HK-2 (cell line): ENCODE measurements around the gene GRB2.
"Not testable (repeated sequence)": the region's sequence is repeated elsewhere in the genome, so short reads cannot be mapped to it uniquely, and the experiment has no call there.

ENCODE experiments used
- DNase-seq: peaks from one replicate; pipeline ENCODE4 v3.0.0-alpha.2; 2018; ENCODE audit not compliant: unreplicated experiment

The GRB2 gene

DNA sequence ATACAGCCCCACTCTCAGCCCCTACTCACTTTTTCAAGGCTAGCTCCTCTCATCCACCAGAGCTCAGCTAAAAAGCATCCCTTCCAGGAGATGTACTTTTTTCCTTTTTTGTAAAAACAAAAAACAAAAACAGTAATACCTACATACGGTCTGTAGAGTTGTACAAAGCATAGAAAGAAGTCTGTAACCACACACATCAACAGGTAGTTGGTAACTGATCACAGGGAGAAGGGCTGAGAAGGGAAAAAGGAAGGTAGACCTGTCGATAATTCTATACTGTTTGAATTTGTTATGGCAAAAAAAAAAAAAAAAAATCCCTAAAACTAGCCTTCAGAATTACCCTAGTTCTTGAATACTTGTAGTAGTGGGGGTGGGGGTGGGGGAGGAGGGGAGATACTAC, 117.1 kb downstream of the GRB2 start:
- DNase-seq = no peak

DNA sequence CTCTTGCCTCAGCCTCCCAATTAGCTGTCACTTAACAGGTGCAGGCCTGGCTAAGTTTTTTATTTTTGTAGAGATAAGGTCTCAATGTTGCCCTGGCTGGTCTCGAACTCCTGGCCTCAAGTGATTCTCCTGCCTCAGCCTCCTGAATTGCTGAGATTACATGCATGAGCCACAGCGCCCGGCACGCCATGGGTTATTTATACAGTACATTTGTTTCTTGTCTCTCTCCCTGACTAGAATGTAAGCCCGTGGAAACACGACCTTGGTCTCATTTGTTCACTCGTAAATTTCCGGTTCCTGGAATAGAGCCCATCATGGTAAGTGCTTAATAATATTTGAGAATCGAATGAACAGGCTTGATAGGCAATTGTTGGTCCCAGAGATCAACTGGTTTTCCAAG, 118.3 kb downstream of the GRB2 start:
- no peak for DNase-seq

DNA sequence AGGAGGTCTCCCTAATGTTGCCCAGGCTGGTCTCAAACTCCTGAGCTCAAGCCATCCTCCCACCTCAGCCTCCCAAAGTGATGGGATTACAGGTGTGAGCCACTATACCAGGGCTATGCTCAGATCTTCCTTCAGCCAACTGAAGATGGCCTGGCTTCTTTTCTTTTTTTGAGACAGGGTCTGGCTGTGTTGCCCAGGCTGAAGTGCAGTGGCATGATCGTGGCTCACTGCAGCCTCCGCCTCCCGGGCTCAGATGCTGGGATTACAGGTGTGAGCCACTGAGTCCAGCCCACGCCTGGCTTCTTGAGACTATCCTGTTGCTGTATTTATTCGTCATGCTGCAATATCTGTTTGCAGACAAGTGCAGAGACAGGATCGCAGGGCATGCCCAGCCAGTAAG, 120.4 kb downstream of the GRB2 start:
- DNase-seq = no peak

DNA sequence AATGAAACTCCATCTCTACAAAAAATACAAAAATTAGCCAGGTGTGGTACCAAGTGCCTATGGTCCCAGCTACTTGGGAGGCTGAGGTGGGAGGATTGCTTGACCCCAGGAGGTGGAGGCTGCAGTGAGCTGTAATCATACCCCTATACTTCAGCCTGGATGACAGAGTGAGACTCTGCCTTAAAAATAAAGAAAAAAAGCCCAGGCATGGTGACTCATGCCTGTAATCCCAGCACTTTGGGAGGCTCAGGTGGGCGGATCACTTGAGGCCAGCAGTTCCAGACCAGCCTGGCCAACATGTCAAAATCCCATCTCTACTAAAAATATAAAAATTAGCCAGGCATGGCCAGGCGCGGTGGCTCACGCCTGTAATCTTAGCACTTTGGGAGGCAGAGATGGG, 125.3 kb downstream of the GRB2 start:
- not testable (repeated sequence) for DNase-seq

DNA sequence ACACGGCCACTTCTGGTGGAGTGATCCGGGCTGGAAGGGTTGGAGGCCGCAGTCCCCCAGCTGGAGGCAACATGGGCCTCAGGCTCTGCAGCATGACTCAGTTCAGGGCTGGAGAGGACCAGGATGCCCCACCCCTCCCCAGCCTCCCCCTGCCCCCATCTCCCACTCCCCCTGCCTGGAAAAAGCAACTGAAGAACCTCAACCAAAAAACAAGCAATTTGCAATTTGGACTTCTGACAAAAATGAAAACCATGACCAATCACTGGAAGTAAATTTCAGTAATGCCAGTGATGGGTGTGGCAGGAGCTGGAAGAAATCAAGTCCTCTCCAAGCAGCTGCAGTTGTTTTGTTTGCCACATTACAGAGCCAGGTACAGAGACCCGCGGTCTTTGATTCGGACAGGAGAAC, 127.8 kb downstream of the GRB2 start:
- no peak for DNase-seq

DNA sequence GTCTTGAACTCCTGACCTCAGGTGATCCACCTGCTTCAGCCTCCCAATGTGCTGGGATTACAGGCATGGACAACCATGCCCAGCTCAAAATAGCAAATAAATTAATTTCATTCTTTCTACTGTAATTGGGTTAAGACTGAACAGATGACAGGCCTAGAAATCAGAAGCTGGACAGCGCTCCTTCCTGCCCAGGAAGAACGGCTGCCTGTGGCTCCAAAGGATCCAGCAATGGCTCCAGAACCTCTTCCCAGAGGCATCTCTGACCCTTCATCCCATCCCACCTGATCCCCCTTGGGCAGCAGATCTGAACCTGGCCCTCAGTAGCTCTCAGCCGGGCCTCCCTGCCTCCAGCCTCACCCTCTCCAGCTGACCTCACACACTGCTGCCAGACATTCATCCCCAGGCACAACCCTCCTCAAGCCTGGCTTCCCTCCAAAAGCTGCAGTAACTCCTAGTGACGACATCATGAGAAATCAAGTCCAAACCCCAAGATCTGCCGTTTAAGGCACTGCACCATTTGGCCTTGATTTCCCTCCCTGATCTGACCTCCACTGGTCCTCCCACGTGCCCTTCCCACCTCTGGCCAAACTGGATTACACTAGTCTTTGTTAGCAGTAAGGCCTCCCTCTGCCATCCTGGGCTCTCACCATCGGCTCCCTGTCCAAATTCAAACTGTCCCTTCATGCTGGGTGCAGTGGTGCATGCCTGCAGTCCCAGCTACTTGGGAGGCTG, 131.3 kb downstream of the GRB2 start:
- no peak for DNase-seq

DNA sequence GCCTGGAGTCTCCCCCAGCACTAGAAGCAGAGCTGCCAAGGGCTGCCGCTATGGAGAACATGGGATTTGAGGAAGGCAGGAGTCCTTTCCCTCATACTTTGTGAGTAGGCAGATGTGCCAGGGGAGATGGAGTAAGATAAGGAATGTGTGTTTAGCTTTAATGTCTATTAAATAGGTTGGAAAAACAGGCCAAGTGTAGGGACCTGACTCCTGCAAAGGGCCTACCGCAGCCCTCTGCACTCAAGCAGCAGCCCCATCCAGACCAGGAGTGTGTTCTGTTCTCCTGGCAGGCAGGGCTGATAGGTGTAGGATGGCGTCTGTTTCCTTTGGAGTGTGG, 132.7 kb downstream of the GRB2 start:
- DNase-seq = no peak

DNA sequence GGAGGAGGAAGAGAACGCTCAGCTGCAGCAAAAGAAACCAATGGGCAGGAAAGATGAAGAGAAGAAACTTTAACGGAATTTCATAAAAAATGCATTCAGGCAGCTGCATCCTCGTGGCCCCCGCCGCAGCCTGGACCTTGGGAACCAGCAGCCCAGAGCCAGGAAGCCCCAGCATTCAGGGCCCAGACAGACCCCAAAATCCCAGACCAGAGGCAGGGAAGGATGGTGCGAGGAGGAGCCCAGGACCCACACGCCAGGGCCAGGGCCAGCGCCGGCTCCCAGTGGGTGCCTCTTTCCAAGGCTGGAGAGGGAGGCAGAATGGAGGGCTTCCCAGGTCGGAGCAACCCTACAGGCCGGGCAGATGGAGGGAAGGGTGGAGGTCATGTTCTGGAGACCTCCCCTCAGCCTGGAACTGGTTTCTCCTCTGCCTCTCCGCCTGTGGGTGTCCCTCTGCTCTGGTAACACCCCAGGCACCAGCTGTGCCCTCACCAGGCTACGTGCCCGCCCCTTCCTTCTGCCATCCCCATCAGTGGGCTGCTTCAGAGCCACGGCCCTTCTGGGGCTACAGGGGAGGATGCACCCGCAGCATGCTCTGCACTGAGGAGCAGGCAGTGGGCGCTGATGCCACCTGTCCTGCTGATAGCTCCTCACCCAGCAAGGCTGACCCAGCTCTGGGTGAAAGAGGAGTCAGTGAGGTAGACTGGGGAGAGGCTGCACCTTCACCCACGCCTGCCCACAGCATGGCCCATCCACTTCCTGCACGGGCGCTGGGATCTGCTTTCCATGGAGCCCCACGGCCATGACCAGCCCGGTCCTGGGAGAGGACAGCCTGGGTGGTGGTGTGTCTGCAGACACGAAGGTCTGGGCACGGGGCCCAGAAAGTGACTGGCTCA, 133.3 kb downstream of the GRB2 start:
- DNase-seq = no peak

DNA sequence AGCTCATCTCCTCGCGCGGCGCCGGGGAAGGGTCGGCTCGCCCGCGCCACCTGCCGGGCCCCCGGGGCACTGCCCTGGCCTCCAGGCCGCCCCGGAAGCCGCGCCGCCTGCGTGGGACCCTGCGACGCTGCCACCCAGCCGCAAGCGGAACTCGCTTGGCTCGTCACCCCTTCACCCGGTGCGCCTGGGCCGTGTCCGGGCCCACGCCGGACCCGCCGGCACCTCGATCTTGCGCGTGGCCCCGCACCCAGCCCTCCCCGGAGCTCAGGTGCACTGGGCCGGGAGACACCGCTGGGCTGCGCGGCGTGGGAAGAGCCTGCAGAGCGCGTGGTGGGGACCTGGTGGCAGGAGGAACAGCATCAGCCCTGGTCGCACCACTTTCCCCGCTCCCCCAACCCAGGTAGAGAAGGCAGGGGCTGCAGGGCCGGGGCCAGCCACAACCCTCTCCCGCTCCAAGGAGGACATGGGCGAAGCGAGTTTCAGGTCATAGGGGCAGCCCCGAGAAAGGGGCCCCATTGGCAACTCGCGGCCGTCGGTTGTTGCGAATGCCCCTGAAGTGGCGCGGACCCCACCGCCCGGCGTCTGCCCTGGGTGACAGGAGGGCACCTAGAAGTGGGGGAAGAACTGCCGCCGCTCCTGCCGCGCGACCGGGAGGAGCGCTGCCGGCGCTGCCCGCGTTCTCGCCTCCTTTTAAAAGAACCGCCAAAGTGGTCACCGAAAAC, 134.1 kb downstream of the GRB2 start:
- DNase-seq = peak; percentile 82

DNA sequence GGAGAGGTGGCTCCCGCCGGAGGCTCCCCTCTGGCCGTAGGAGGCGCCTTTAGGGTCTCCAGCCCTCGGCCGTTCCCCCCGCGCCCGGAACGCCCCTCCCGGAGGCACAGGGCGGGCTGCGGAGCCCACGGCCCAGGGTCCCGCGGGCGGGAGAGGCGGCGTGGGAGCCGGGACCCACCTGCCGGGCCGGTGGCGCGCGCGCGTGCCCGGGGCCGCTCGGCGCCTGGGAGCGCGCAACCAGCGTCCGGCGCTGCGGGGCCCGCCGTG, 134.6 kb downstream of the GRB2 start, which contains the start of gene MIF4GD:
Gene MIF4GD, minus strand, starts transcription at position 266 of the 267 bp plus-strand sequence. CDS start 1,036 bp downstream, outside the sequence.
- DNase-seq = no peak

DNA sequence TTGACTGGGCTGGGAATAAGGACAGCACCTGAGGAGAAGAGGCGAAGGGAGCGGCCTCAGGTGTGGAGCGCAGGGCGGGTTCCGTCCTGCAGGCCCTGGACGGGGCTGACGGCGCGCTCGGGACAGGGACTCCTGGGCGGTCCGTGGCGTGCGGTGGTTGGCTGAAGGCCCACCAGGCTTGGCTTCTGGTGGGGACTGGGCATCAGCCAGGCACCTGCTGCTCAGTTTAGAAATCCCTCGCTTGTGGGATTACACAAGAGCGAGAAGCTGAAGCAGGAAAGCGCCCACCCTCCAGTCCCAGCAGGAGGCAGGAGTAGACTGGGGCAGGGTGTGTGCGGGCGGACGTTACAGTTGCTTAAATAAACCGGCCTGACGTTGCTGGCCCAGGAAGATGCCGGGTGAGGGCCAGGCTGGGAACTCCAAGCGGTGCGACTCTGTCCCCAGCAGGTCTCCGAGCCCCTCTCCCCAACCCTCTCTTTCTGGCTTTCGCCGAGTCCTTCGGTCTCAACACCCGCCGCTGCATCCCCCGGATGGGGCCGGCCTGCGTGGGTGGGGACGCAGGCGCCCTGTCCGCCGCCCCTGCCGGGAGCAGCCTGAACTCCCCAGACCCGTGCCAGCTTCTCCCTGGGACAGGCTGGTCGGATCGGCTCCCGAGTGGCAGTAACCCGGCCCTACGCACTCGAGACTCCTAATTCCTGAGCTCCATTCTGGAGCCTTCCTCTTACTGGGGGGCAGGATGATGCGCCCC, 135.1 kb downstream of the GRB2 start:
- peak; percentile 79 for DNase-seq

DNA sequence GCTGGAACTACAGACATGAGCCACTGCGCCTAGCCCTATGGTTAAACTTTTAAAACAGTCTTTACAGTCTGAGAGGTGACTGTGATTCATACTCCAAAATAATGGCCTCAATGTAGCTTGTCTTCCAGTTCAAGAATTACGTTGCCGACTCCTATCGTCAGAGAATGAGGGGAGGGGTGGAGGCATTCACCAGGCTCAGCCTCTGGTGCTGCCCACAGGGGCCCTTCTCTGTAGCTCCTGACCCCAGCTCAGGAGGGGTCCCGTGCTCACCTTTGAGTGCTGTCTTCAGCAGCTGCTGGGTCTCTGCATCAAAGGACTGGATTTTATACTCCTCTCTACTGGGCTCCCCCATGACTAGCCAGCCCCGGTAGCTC, 135.6 kb downstream of the GRB2 start:
- no peak for DNase-seq
